GM06990 (cell line): ENCODE results near the gene TNFSF18.

Experiments used
- DNase-seq: peaks from one replicate; pipeline ENCODE4 v3.0.0-alpha.2; 2011; ENCODE audit not compliant: insufficient read length; ENCODE audit errors: extremely low read depth
- H3K27me3 ChIP-seq: replicated peaks from 2 replicates; pipeline ENCODE4 v1.6.0; 2011; ENCODE audit warnings: low read length; ENCODE audit not compliant: control insufficient read depth, insufficient read depth
- H3K36me3 ChIP-seq: 2 replicates; pipeline ENCODE4 v1.5.1; 2011; ENCODE audit warnings: low read length; ENCODE audit not compliant: control insufficient read depth, insufficient read depth
- H3K4me3 ChIP-seq: replicated peaks from 2 replicates; pipeline ENCODE4 v1.5.1; 2011; ENCODE audit warnings: low read depth, mild to moderate bottlenecking, control low read depth, low read length
- TF ChIP-seq, protein P1 (sequence below): IDR thresholded peaks from 2 replicates; pipeline ENCODE4 v1.5.1; 2011; ENCODE audit warnings: low read length, control low read depth, mild to moderate bottlenecking, inconsistent platforms; ENCODE audit not compliant: insufficient read depth, poor library complexity, severe bottlenecking

Gene TNFSF18

DNA sequence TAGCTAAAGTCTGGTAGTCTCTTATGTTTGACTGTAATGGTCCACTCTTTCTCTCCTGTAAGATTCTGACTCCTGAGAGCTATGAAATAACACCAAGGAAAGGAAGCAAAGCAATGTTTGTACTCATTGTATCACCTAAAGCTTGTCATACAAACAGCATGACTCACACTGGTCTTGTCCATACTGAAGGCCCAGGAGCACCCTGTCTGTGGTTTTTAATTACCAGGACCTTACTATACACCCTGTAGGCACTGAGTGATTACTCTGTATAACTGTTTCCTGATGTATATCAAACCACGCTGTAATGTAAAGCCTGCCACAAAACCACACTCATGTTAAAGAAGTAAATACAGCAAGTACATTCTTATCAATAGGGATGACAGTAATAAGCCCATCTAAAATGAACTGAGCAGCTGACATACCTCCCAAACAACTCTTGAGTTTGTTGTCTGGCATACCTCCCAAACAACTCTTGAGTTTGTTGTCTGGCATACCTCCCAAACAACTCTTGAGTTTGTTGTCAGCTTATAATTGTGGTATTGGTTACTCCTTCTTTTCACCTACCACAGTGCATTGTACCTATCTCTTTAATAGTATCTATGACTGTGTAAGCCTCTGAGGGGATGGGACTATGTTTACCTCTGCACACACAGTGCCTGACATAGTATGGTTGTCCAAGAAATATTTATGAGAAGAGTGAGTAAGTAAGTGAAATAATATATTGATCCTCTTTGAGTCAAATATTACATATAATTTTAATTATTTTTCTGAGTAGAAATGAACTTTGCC is 11.6 kb upstream of the TNFSF18 start:
- TF ChIP-seq, protein P1, sequence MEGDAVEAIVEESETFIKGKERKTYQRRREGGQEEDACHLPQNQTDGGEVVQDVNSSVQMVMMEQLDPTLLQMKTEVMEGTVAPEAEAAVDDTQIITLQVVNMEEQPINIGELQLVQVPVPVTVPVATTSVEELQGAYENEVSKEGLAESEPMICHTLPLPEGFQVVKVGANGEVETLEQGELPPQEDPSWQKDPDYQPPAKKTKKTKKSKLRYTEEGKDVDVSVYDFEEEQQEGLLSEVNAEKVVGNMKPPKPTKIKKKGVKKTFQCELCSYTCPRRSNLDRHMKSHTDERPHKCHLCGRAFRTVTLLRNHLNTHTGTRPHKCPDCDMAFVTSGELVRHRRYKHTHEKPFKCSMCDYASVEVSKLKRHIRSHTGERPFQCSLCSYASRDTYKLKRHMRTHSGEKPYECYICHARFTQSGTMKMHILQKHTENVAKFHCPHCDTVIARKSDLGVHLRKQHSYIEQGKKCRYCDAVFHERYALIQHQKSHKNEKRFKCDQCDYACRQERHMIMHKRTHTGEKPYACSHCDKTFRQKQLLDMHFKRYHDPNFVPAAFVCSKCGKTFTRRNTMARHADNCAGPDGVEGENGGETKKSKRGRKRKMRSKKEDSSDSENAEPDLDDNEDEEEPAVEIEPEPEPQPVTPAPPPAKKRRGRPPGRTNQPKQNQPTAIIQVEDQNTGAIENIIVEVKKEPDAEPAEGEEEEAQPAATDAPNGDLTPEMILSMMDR = no peak
- Histone ChIP-seq H3K36me3 (no peaks in the 10 kb centered on the region), H3K4me3 (no peak overlapping the region), H3K27me3 (no peaks in the 10 kb centered on the region)
- DNase-seq = no peak

DNA sequence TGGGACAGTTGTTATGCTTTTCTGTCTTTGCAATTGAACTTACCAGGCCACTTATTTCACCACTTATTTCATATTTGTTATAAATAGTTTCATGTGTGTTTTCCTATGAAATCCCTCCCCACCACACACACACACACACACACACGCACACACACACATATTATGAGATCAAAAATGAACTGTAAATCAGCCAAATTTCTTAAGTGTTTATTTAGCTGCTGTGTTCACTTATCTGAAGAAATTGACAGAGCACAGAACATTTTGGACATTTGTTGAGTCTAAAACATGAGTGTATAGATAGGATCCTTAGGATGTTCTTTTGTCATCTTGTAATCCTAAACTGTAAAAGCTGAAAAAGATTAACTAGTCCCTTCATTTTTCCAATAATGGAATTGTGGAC is 7.8 kb upstream of the TNFSF18 start:
- H3K27me3 ChIP-seq = no peaks in the 10 kb centered on the region
- TF ChIP-seq, protein P1 = no peak
- no peak for DNase-seq
- H3K4me3 ChIP-seq = no peak overlapping the region
- no peaks in the 10 kb centered on the region for H3K36me3 ChIP-seq

DNA sequence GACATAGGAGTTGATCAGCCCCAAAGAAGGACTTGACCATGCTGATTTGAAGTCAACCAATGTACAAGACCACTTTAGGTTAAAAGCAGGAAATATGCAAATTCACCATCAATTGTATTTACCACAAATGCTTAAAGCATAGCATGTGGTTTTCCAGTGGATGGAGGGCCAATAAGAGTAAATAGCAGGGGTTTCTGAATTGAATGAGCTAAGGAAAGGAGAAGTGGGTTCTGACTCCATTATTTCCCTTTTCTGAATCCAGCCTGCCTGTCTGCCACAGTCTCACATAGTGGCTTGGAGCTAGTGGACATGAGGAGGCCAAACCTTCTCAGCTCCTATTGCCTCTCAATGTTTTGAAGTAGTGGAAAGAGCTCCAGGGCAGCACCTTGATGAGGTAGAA is 7.2 kb upstream of the TNFSF18 start:
- H3K4me3 ChIP-seq = no peak overlapping the region
- TF ChIP-seq, protein P1 = no peak
- no peaks in the 10 kb centered on the region for H3K27me3 ChIP-seq
- DNase-seq = no peak
- H3K36me3 ChIP-seq = no peaks in the 10 kb centered on the region

DNA sequence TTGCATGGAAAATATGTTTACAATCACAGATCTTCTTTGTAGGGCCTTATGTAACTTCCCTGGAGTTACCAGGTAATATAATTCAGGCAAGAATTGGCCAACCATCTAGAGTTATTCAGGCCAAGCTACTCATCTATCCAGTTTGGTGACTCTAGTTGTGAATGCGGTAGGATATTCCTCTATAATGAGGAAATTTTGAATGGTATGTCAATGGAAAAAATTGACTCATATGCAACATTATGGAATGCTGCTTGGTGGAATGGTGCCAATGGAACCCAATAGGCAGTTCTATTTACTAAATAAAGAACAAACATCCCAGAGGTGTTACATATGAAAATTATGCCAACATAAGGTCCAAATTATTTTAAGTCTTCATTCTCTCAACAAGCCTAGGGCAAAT is 5.6 kb upstream of the TNFSF18 start:
- H3K27me3 ChIP-seq = no peaks in the 10 kb centered on the region
- DNase-seq = no peak
- H3K36me3 ChIP-seq = no peaks in the 10 kb centered on the region
- no peak overlapping the region for H3K4me3 ChIP-seq
- TF ChIP-seq, protein P1 = no peak

DNA sequence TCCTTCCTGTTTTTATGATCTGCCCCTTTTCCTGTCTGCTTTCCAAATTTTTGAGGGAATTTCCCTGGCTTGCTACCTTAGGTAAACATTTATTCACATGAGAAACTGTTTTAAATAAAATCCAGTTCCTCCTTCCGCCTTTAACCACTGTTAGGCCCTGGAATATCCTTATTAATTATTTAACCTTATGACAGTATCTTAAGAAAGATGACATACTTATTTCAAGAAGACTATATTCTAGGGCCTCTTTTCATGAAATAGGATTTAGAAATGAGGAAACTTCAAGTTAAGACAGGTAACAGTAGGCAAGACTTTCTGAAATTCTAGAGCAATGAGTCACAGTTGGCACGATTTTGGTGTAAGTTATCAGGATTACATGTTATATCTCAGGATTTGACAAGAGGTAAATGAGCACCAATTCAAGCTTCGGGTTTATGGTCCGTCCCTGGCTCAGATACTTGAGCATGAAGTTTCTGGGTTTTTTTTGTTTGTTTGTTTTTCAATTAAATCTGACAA is 2.0 kb upstream of the TNFSF18 start:
- H3K27me3 ChIP-seq = no peaks in the 10 kb centered on the region
- TF ChIP-seq, protein P1 = no peak
- no peak overlapping the region for H3K4me3 ChIP-seq
- DNase-seq = no peak
- no peaks in the 10 kb centered on the region for H3K36me3 ChIP-seq
